RWPE2 (cell line): ENCODE results near the gene NOX4.
"Not testable (repeated sequence)": the region's sequence is repeated elsewhere in the genome, so short reads cannot be mapped to it uniquely, and the experiment has no call there.

Experiments used
- ATAC-seq: fragments of 200-7000 bp; cut with Tn5 transposase; 3 replicates; pipeline ENCODE4 v1.9.1; 2021; ENCODE audit warnings: low read depth
- DNase-seq: peaks from one replicate; pipeline ENCODE4 v3.0.0-alpha.2; 2020; ENCODE audit warnings: low spot score
- H3K27ac ChIP-seq: fragments of 450-650 bp; 2 replicates; pipeline ENCODE4 v1.5.1; 2017; ENCODE audit warnings: mild to moderate bottlenecking; ENCODE audit not compliant: poor library complexity, severe bottlenecking
- H3K27me3 ChIP-seq: fragments of 250-450 bp; sonication (Bioruptor Pico); 2 replicates; pipeline ENCODE4 v1.5.1; 2021; ENCODE audit warnings: mild to moderate bottlenecking, moderate library complexity; ENCODE audit not compliant: insufficient read depth, poor library complexity, severe bottlenecking
- H3K36me3 ChIP-seq: fragments of 250-450 bp; sonication (Bioruptor Pico); 2 replicates; pipeline ENCODE4 v1.5.1; 2020; ENCODE audit warnings: low read depth, mild to moderate bottlenecking, moderate library complexity
- H3K4me1 ChIP-seq: fragments of 250-450 bp; sonication (Bioruptor Pico); 2 replicates; pipeline ENCODE4 v1.5.1; 2021; ENCODE audit warnings: mild to moderate bottlenecking, moderate library complexity; ENCODE audit not compliant: insufficient read depth, poor library complexity, severe bottlenecking
- H3K4me3 ChIP-seq: fragments of 250-450 bp; sonication (Bioruptor Pico); 2 replicates; pipeline ENCODE4 v1.5.1; 2021; ENCODE audit warnings: mild to moderate bottlenecking, moderate library complexity; ENCODE audit not compliant: severe bottlenecking
- H3K9me3 ChIP-seq: fragments of 250-450 bp; sonication (Bioruptor Pico); 2 replicates; pipeline ENCODE4 v1.5.1; 2021; ENCODE audit warnings: mild to moderate bottlenecking, moderate library complexity; ENCODE audit not compliant: severe bottlenecking
- CTCF ChIP-seq: fragments of 450-650 bp; IDR thresholded peaks from one replicate; pipeline ENCODE4 v1.5.1; 2017; ENCODE audit warnings: mild to moderate bottlenecking, moderate library complexity; ENCODE audit not compliant: poor library complexity, severe bottlenecking

The NOX4 gene

GRCh38 chr11:89405629-89406028, 85.5 kb downstream of the NOX4 start:
- Histone ChIP-seq H3K27ac (no peak overlapping the region), H3K9me3 (no peaks in the 10 kb centered on the region), H3K27me3 (no peaks in the 10 kb centered on the region), H3K4me1 (no peaks in the 10 kb centered on the region), H3K36me3 (no peaks in the 10 kb centered on the region), H3K4me3 (no peak overlapping the region)
- DNase-seq = no peak
- TF ChIP-seq CTCF = peak; percentile 68
- peak; percentile 63; the same call in 2 of the 3 replicates for ATAC-seq

- H3K9me3 ChIP-seq, ATAC-seq: not testable (repeated sequence)
Observed at GRCh38 chr11:89391654-89392053, 99.5 kb downstream of the NOX4 start.

GRCh38 chr11:89387501-89387900, 103.7 kb downstream of the NOX4 start:
- DNase-seq, H3K27ac ChIP-seq, H3K4me3 ChIP-seq, H3K27me3 ChIP-seq, H3K4me1 ChIP-seq, ATAC-seq, H3K9me3 ChIP-seq, H3K36me3 ChIP-seq: not testable (repeated sequence)

More at GRCh38 chr11:89391654-89392053, 99.5 kb downstream of the NOX4 start:
- not testable (repeated sequence) for H3K4me3 ChIP-seq, H3K27me3 ChIP-seq, H3K27ac ChIP-seq, H3K36me3 ChIP-seq, H3K4me1 ChIP-seq, DNase-seq

GRCh38 chr11:89382986-89383385, 108.2 kb downstream of the NOX4 start:
- not testable (repeated sequence) for ATAC-seq, H3K36me3 ChIP-seq, H3K9me3 ChIP-seq, H3K27me3 ChIP-seq, H3K4me3 ChIP-seq, DNase-seq
- Histone ChIP-seq H3K27ac (peak overlapping the region; percentile 99), H3K4me1 (peaks cover 33% of the 10 kb centered on the region)

- TF ChIP-seq CTCF = no peak
- Histone ChIP-seq H3K27me3 (no peaks in the 10 kb centered on the region), H3K36me3 (no peaks in the 10 kb centered on the region), H3K4me1 (peaks cover 33% of the 10 kb centered on the region), H3K9me3 (no peaks in the 10 kb centered on the region), H3K4me3 (no peak overlapping the region), H3K27ac (peak overlapping the region; percentile 99)
- ATAC-seq = peak; percentile 95
- peak; percentile 77 for DNase-seq
Observed at GRCh38 chr11:89381094-89381493, 110.1 kb downstream of the NOX4 start.

- H3K36me3 ChIP-seq, H3K27me3 ChIP-seq, DNase-seq, H3K4me3 ChIP-seq, H3K9me3 ChIP-seq: not testable (repeated sequence)
- peaks cover 38% of the 10 kb centered on the region for H3K4me1 ChIP-seq
- peak overlapping the region; percentile 99 for H3K27ac ChIP-seq
- ATAC-seq = peak; percentile 64; the same call in 2 of the 3 replicates
Observed at GRCh38 chr11:89379976-89380771, 111.0 kb downstream of the NOX4 start.

- H3K9me3 ChIP-seq, DNase-seq, ATAC-seq, H3K27me3 ChIP-seq, H3K4me3 ChIP-seq, H3K36me3 ChIP-seq: not testable (repeated sequence)
- H3K27ac ChIP-seq = peak overlapping the region; percentile 99
- H3K4me1 ChIP-seq = peaks cover 38% of the 10 kb centered on the region
Observed at GRCh38 chr11:89378986-89379385, 112.2 kb downstream of the NOX4 start.

GRCh38 chr11:89369356-89369755, 121.8 kb downstream of the NOX4 start:
- H3K4me1 ChIP-seq, H3K4me3 ChIP-seq, H3K9me3 ChIP-seq, ATAC-seq, DNase-seq, H3K36me3 ChIP-seq, H3K27me3 ChIP-seq, H3K27ac ChIP-seq: not testable (repeated sequence)

- not testable (repeated sequence) for H3K4me3 ChIP-seq, H3K27me3 ChIP-seq, H3K27ac ChIP-seq, H3K4me1 ChIP-seq, H3K9me3 ChIP-seq, H3K36me3 ChIP-seq, DNase-seq, ATAC-seq
Observed at GRCh38 chr11:89364856-89365255, 126.3 kb downstream of the NOX4 start.
